Testis (tissue), 2 donors: ENCODE measurements around the gene PDLIM5.

ENCODE experiments used
- POLR2A ChIP-seq: fragments of 450-650 bp; IDR thresholded peaks from one replicate; pipeline ENCODE4 v1.6.1; 2017; ENCODE audit warnings: antibody characterized with exemption, mild to moderate bottlenecking, moderate library complexity
- TF ChIP-seq, protein P1 (sequence below), 3 experiments: fragments of 450-650 bp in 2 of 3; fragments of 200-600 bp in 1 of 3; sonication (generic) in 1 of 3; IDR thresholded peaks; one replicate each; pipeline ENCODE4 v1.5.1; 2016 to 2019; ENCODE audit warnings: antibody characterized with exemption in 3 of 3, mild to moderate bottlenecking in 2 of 3, moderate library complexity in 1 of 3

DNA sequence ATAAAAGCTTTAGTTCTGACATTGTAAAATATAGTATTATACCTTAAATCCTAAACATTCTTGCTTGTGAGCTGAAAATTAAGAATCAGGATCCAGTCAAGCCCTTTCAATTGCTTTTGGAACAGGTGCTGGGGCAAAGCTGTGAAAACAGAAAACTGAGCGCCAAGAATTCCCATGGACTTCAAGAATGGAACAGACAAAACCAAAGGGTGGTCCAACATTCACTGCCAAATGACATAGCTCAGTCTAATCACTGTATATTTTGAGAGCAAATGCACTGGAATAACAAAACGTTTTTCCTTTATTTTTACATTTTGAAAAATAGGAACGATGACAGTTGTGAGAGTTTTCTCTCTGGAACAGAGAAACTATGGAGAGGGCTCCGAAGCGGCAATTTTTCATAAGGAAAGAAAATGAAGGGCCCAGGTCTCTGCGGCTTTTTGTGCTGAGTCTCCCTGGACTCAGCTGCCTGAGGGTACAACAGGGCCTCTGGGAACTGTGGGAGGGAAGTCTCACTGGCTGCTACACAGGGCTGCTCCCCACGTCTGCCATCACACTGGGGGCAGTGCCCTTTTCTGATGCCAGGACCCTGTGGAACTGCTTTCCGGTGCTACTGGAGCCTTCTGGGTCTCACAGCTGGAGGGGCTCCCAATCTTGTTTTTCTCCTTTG, 250.0 kb downstream of the PDLIM5 start:
- TF ChIP-seq, protein P1, sequence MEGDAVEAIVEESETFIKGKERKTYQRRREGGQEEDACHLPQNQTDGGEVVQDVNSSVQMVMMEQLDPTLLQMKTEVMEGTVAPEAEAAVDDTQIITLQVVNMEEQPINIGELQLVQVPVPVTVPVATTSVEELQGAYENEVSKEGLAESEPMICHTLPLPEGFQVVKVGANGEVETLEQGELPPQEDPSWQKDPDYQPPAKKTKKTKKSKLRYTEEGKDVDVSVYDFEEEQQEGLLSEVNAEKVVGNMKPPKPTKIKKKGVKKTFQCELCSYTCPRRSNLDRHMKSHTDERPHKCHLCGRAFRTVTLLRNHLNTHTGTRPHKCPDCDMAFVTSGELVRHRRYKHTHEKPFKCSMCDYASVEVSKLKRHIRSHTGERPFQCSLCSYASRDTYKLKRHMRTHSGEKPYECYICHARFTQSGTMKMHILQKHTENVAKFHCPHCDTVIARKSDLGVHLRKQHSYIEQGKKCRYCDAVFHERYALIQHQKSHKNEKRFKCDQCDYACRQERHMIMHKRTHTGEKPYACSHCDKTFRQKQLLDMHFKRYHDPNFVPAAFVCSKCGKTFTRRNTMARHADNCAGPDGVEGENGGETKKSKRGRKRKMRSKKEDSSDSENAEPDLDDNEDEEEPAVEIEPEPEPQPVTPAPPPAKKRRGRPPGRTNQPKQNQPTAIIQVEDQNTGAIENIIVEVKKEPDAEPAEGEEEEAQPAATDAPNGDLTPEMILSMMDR (IDR thresholded peaks at IDR 0.05), result no peak
- no peak for TF ChIP-seq POLR2A
